AG04450 (cell line): ENCODE results near the gene PHLDA3. TPM values are rescaled to one million over a fixed set of nuclear protein-coding genes. Genes with fewer than 3 reads are reported as not detected.
A peak's percentile ranks its signal among the peaks of the same experiment; 100 is the strongest.

Experiments
- CTCF ChIA-PET: fragments of 300-600, 350-600 bp; formaldehyde crosslinking; extraction: SDS; loops from one replicate; lab custom pipeline; 2022; ENCODE audit warnings: antibody characterized with exemption, inconsistent platforms; lab: Charles Lee
- POLR2A ChIA-PET: fragments of 350-600 bp; formaldehyde crosslinking; extraction: SDS; loops from one replicate; lab custom pipeline; 2021; ENCODE audit warnings: antibody characterized with exemption, inconsistent platforms; lab: Yijun Ruan, JAX
- DNase-seq: peaks from one replicate; pipeline ENCODE4 v3.0.0-alpha.2; 2011; ENCODE audit warnings: low read depth, low spot score
- H3K27ac ChIP-seq: one replicate; pipeline ENCODE4 v1.5.1; 2012; ENCODE audit warnings: low read depth, low read length, control low read depth
- H3K27me3 ChIP-seq: one replicate; pipeline ENCODE4 v1.6.0; 2012; ENCODE audit warnings: low read length; ENCODE audit not compliant: control insufficient read depth, insufficient read depth
- H3K4me3 ChIP-seq: 2 replicates; pipeline ENCODE4 v1.5.1; 2011; ENCODE audit warnings: mild to moderate bottlenecking, low read depth, low read length, control low read depth
- H3K9me3 ChIP-seq: 2 replicates; pipeline ENCODE4 v1.5.1; 2012; ENCODE audit warnings: low read length; ENCODE audit not compliant: control insufficient read depth, insufficient read depth
- polyA plus RNA-seq: library from polyadenylated mRNA; depleted of rRNA; stranded (reverse); fragments of >200 nt; gene quantifications from 2 replicates; pipeline ENCODE4 v1.2.3, GENCODE V29; 2011
- TF ChIP-seq, protein P1 (sequence below): IDR thresholded peaks from 2 replicates; pipeline ENCODE4 v1.5.1; 2011; ENCODE audit warnings: low read depth, low read length, control low read depth, inconsistent platforms

The PHLDA3 gene
- polyA plus RNA-seq, 1 experiment, result 58.9 TPM

DNA sequence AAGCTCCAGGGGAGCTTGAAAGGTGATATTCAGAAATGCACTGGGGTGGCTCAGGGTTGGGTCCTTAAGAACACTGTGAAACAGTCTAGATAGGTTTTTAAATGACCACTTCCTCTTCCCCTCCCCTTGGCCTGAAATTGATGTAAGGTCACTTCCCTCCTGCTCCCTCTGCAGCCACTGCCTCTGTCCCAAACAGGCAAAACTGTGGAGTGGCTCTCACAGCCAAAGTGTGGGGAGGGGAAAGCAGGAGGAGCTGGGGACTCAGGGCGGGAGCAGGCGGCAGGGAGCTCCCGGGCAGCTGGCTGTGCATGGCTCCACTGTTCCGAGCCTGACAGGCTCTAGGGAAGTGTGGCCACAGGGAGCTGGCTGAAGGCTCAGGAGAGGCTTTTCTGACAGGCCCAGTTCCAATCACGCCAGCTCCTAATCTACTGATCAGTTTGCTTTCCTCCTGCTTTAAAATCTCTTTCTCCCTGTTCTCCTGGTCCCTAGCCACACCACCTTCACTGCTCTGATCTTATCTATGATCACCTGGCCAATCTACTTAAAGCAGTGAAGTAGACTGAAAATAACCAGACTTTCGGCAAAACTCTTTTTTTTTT is 43.1 kb upstream of the PHLDA3 start:
- TF ChIP-seq, protein P1, sequence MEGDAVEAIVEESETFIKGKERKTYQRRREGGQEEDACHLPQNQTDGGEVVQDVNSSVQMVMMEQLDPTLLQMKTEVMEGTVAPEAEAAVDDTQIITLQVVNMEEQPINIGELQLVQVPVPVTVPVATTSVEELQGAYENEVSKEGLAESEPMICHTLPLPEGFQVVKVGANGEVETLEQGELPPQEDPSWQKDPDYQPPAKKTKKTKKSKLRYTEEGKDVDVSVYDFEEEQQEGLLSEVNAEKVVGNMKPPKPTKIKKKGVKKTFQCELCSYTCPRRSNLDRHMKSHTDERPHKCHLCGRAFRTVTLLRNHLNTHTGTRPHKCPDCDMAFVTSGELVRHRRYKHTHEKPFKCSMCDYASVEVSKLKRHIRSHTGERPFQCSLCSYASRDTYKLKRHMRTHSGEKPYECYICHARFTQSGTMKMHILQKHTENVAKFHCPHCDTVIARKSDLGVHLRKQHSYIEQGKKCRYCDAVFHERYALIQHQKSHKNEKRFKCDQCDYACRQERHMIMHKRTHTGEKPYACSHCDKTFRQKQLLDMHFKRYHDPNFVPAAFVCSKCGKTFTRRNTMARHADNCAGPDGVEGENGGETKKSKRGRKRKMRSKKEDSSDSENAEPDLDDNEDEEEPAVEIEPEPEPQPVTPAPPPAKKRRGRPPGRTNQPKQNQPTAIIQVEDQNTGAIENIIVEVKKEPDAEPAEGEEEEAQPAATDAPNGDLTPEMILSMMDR, result no peak
- POLR2A ChIA-PET, result interaction anchor here (0.6 to 2.7 kb wide), 9 partner anchors 8 to 126 kb away, joined by 3 to 21 read pairs (median 7); no protein-coding TSS in a partner anchor
- CTCF ChIA-PET, result interaction anchor here (0.5 to 8.9 kb wide), 46 partner anchors 9 to 366 kb away, joined by 3 to 307 read pairs (median 6); partner anchors contain the start of gene PHLDA3
- Histone ChIP-seq H3K9me3 (no peaks in the 10 kb centered on the region), H3K27me3 (no peaks in the 10 kb centered on the region), H3K4me3 (no peak overlapping the region), H3K27ac (no peak overlapping the region)
- DNase-seq, result no peak

DNA sequence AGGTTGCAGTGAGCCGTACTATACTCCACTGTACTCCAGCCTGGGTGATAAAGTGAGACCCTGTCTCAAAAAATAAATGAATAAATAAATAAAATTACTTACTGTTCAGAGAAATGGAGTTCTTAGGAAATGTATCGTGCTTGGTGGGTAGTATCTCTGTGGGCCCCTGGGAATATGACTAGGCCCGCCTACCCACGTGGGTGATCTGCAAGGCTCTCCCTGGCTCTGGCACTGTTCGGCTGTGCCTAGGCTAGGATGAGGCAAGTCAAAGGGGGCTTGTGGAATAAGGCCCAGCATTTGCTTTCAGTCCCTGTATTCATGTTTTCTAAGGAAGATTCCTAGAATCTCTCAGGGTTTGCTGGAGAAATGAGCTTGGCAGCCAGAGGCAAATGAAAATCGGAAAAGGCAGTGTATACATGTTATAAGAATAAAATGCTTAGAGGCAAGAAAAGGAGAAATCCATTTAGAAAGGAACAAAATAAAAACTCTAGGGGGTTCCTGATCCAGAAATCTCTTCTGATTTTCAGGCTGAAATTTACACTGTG is 42.5 kb upstream of the PHLDA3 start:
- Histone ChIP-seq H3K27ac (no peak overlapping the region), H3K27me3 (no peaks in the 10 kb centered on the region), H3K9me3 (no peaks in the 10 kb centered on the region; the same call in 1 of the 2 replicates), H3K4me3 (no peak overlapping the region)
- no peak for DNase-seq
- TF ChIP-seq, protein P1, result no peak
- ChIA-PET CTCF (interaction anchor here (0.5 to 8.9 kb wide), 23 partner anchors 8 to 367 kb away, joined by 3 to 307 read pairs (median 10); partner anchors contain the start of gene PHLDA3), POLR2A (interaction anchor here (0.7 to 2.7 kb wide), 5 partner anchors 8 to 126 kb away, joined by 3 to 21 read pairs (median 8); partner anchors contain the start of gene PHLDA3)

DNA sequence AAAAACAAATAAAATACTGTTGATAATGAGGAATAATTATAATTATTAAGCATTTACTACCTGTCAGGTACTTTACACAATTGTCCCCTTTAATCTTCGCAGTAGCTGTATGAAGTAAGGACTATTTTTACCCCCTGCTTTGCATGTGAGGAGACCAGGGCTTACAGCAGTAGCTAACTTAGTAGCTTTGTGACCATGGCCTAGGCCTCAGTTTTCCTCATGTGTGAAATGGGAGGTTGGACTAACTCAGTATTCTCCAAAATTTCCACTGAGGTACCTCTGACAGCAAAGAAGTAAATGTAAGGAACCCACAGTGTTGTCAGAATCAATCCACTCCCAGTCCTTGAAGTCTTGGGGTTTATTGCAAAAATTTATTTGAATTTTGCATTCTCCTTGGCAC is 41.7 kb upstream of the PHLDA3 start:
- H3K27me3 ChIP-seq, result no peaks in the 10 kb centered on the region
- no peaks in the 10 kb centered on the region; the same call in 1 of the 2 replicates for H3K9me3 ChIP-seq
- ChIA-PET CTCF (interaction anchor here (6.2 to 8.9 kb wide), 2 partner anchors 25 to 77 kb away, joined by 135 to 307 read pairs; no protein-coding TSS in a partner anchor), POLR2A (interaction anchor here (0.7 kb wide), 1 partner anchor 42 kb away, joined by 3 read pairs; the partner anchor contains the start of gene PHLDA3)
- H3K4me3 ChIP-seq, result no peak overlapping the region
- DNase-seq, result no peak
- TF ChIP-seq, protein P1, result no peak
- H3K27ac ChIP-seq, result no peak overlapping the region

DNA sequence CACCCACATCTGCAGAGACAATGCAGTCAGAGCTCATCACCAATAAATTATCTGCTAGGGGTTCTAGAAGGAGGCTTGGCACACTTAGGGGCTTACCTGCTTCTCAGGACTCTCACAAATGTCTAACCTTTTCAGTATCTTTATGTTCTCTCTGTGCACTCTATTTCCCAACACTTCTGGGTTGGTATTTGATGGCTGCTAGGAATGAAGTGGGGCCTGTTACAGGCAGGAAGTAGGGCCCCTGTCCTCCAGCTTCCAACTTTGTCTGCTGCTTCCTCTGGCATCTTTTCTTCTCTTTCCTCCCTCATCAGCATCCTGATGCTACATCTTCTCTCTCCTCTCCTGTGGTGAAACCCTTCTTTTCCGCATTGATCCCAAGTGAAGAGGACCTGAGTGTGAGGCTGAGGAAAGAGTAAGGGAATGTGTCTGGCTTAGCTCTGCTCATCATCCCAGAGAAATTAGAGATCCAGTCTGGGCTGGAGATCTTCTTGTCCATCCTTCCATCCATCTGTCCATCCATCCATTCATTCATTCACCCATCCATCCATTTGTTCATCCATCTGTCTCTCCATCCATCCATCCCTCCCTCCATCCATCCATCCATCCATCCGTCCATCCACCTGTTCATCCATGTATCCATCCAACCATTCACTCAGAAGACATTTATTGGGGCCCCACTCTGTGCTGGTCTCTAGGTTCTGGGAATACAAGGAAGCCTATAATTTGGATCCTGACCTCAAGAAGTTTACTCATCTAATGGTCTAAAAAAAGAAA is 40.8 kb upstream of the PHLDA3 start:
- TF ChIP-seq, protein P1, result no peak
- ChIA-PET CTCF (interaction anchor here (6.2 to 8.9 kb wide), 2 partner anchors 24 to 76 kb away, joined by 135 to 307 read pairs; no protein-coding TSS in a partner anchor), POLR2A (interaction anchor here (0.8 to 0.9 kb wide), 2 partner anchors 41 to 48 kb away, joined by 4 to 5 read pairs; partner anchors contain the start of gene PHLDA3)
- DNase-seq, result no peak
- Histone ChIP-seq H3K27me3 (no peaks in the 10 kb centered on the region), H3K9me3 (no peaks in the 10 kb centered on the region; the same call in 1 of the 2 replicates), H3K4me3 (no peak overlapping the region), H3K27ac (peak overlapping the region; percentile 66)
